Activated CD4-positive, alpha-beta T cell treated with anti-CD3 and anti-CD28 coated beads for 24 hours (primary cell): ENCODE data around the gene PJA1.

Experiments
- DNase-seq, 2 donors: peaks; one replicate each; pipeline ENCODE4 v3.0.0-alpha.2; 2020; ENCODE audit warnings: low read depth in 2 of 2

Gene PJA1

GRCh38 chrX:69142788-69143469, 22.3 kb downstream of the PJA1 start:
- DNase-seq: no peak

GRCh38 chrX:69140837-69141236, 24.4 kb downstream of the PJA1 start:
- DNase-seq: no peak

- no peak for DNase-seq
Observed at GRCh38 chrX:69139516-69139915, 25.7 kb downstream of the PJA1 start.

GRCh38 chrX:69138512-69138911, 26.7 kb downstream of the PJA1 start:
- no peak for DNase-seq

GRCh38 chrX:69138118-69138390, 27.2 kb downstream of the PJA1 start:
- no peak for DNase-seq

GRCh38 chrX:69137371-69138117, 27.7 kb downstream of the PJA1 start:
- DNase-seq: no peak

GRCh38 chrX:69136546-69137331, 28.5 kb downstream of the PJA1 start:
- DNase-seq: no peak

- DNase-seq: no peak
Observed at GRCh38 chrX:69133921-69134542, 31.2 kb downstream of the PJA1 start.

GRCh38 chrX:69131886-69132285, 33.4 kb downstream of the PJA1 start:
- DNase-seq: no peak

- no peak for DNase-seq
Observed at GRCh38 chrX:69130439-69130838, 34.8 kb downstream of the PJA1 start.

GRCh38 chrX:69128588-69128987, 36.7 kb downstream of the PJA1 start:
- no peak for DNase-seq

GRCh38 chrX:69127466-69127865, 37.8 kb downstream of the PJA1 start:
- no peak for DNase-seq

- DNase-seq: no peak
Observed at GRCh38 chrX:69126642-69127041, 38.6 kb downstream of the PJA1 start.

- DNase-seq: no peak
Observed at GRCh38 chrX:69125094-69125493, 40.2 kb downstream of the PJA1 start.

GRCh38 chrX:69124108-69124507, 41.1 kb downstream of the PJA1 start:
- no peak for DNase-seq

GRCh38 chrX:69123481-69123880, 41.8 kb downstream of the PJA1 start:
- DNase-seq: no peak

- DNase-seq: no peak
Observed at GRCh38 chrX:69121321-69122000, 43.8 kb downstream of the PJA1 start.

- no peak for DNase-seq
Observed at GRCh38 chrX:69120476-69120875, 44.8 kb downstream of the PJA1 start.

GRCh38 chrX:69119122-69119521, 46.1 kb downstream of the PJA1 start:
- no peak for DNase-seq

- no peak for DNase-seq
Observed at GRCh38 chrX:69117876-69118526, 47.3 kb downstream of the PJA1 start.

GRCh38 chrX:69116077-69116476, 49.2 kb downstream of the PJA1 start:
- no peak for DNase-seq
